ENCODE data around the gene NEK8.
A peak's percentile ranks its signal among the peaks of the same experiment; 100 is the strongest.
"Not testable (repeated sequence)": the region's sequence is repeated elsewhere in the genome, so short reads cannot be mapped to it uniquely, and the experiment has no call there.

Gene NEK8

DNA sequence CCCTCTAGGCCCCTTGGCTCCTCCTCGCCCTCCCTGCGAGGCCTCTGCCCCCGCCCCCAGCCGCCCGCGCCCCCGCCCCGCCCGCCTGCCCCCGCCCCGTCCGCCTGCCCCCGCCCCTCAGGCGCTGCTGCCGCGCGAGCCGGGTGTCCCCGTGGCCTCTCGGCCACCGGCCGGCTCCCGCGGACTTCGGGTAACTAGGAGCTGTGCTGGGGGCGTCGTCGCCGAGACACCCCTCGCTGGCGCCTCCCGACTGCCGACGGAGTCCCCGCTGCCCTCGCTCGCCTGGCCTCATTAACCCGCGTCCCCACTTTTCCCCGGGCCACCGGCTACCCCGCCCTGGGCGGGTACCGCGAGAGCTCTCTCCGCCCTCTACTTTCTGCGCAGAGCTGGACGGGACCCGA is 2.4 kb upstream of the NEK8 start, which contains the start of gene TLCD1:
TSS of gene TLCD1 (minus strand) at position 8 of the 401 bp plus-strand sequence. CDS start 136 bp downstream, outside the sequence.
- peak; percentile 69 for DNase-seq

DNA sequence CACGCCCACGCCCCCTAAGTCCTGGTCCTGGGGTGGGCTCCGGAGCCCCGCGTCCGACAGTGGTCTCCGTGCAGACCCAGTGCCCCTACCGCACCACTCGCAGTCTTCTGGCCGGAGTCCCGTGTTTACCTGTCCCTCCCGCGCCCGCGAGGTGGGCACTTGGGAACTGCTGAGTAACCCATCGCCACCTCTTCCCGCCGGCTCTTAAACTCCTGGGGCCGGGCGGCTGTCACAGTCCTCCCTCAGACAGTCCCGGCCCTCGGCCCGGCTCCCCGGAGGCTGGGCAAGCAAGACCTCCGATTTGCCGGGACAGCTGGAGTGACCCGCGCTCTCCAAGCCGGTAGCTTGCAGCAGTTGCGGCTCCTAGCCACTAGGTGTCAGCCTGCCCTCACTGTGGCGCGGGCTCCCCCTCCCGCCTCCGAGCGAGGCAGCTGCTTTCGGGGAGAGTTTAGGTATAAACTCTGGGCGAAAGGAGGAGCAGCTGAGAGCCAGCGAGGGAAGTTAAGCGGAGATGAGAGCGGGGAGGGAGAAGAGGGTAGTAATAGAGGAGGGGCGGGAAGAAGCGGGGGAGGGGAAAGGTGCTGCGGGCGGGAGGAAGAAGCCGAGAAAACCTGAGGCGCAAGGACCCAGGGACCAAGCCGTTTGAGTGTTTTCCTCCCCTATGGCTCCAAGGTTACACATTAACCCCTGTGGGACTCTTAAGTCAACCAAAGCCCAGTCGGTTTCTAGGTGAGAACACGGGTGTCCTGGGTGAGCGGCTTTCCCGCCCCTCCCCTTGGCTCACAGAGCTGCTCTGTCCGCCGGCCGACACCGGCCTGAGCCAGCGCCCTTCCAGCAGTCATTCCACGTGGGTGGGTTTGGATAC is 1.7 kb upstream of the NEK8 start:
- DNase-seq = peak; percentile 95

DNA sequence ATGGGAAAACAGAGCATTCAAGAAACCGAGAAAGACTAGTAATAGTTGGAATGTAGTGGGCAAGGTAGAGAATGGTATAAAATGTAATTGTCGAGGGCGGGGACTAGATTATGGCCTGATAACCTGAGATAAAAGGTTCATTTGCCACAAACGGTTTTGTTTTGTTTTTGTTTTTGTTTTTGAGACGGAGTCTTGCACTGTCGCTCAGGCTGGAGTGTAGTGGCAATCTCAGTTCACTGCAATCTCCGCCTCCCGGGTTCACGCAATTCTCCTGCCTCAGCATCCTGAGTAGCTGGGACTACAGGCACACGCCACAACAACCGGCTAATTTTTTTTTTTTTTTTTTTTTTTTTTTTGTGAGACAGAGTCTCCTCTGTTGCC is 1.4 kb downstream of the NEK8 start:
- DNase-seq = no peak

DNA sequence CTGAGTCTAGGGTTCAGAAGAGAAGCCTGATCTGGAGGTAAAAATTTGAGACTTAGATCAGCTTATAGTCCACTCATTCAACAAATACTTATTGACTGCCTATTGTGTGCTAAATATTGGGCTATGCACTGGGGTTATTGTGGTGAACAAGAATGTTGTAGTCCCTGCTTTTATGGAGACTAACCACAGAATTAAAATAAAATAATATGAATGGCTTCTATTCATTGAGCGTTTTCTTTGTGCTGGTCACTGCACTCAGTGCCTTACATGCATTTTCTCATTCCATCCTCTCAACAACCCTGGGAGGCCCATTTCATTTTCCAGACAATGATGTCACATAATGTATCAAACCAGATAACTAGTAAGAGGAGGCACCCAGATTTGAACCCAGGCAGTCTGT is 4.8 kb downstream of the NEK8 start:
- DNase-seq = no peak

DNA sequence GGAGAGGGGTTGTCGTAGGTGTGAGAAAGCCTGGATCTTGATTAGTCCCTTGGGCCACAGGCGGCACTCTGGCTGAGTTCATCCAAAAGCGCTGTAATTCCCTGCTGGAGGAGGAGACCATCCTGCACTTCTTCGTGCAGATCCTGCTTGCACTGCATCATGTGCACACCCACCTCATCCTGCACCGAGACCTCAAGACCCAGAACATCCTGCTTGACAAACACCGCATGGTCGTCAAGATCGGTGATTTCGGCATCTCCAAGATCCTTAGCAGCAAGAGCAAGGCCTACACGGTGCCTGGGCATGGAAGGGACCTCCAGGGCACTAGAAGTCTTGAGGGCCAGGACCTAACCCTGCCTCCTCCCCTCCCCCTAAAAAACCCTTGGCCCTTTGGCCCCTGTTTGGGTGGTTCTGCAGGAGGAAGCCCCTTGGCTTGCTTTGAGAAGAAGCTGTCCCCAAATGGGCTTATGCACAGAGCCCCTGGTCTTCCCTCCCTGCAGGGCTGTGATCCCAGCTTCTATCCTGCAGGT is 6.2 kb downstream of the NEK8 start:
- no peak for DNase-seq

DNA sequence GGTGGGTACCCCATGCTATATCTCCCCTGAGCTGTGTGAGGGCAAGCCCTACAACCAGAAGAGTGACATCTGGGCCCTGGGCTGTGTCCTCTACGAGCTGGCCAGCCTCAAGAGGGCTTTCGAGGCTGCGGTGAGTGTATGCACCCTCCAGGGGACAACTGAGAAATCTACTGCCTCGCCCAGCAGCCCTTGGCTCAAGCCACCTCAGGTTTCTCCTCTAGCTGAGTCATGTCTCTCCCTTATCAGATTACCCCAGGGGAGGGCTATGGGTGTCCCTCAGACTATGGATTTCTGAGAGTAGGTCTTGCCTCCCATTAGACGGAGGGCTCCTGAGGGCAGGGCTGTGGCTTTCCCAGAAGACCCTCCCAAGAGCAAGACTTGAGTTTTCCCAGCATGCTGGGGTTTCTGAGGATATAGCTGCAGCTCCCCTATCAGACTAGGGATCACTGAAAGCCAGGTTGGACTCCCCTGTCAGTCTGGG is 6.7 kb downstream of the NEK8 start:
- DNase-seq = no peak

DNA sequence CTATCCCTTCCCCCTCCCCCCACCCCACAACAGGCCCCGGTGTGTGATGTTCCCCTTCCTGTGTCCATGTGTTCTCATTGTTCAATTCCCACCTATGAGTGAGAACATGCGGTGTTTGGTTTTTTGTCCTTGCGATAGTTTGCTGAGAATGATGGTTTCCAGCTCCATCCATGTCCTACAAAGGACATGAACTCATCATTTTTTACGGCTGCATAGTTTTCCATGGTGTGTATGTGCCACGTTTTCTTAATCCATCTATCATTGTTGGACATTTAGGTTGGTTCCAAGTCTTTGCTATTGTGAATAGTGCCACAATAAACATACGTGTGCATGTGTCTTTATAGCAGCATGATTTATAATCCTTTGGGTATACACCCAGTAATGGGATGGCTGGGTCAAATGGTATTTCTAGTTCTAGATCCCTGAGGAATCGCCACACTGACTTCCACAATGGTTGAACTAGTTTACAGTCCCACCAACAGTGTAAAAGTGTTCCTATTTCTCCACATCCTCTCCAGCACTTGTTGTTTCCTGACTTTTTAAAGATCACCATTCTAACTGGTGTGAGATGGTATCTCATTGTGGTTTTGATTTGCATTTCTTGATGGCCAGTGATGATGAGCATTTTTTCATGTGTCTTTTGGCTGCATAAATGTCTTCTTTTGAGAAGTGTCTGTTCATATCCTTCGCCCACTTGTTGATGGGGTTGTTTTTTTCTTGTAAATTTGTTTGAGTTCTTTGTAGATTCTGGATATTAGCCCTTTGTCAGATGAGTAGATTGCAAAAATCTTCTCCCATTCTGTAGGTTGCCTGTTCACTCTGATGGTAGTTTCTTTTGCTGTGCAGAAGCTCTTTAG is 7.6 kb downstream of the NEK8 start:
- not testable (repeated sequence) for DNase-seq

DNA sequence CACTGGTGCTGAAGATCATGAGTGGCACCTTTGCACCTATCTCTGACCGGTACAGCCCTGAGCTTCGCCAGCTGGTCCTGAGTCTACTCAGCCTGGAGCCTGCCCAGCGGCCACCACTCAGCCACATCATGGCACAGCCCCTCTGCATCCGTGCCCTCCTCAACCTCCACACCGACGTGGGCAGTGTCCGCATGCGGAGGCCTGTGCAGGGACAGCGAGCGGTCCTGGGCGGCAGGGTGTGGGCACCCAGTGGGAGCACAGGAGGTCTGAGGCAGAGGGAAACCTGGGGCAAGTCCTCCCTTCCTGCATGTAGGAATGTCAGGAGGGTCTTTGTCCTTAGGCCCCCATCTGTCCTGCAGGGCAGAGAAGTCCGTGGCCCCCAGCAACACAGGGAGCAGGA is 8.7 kb downstream of the NEK8 start:
- DNase-seq = no peak

DNA sequence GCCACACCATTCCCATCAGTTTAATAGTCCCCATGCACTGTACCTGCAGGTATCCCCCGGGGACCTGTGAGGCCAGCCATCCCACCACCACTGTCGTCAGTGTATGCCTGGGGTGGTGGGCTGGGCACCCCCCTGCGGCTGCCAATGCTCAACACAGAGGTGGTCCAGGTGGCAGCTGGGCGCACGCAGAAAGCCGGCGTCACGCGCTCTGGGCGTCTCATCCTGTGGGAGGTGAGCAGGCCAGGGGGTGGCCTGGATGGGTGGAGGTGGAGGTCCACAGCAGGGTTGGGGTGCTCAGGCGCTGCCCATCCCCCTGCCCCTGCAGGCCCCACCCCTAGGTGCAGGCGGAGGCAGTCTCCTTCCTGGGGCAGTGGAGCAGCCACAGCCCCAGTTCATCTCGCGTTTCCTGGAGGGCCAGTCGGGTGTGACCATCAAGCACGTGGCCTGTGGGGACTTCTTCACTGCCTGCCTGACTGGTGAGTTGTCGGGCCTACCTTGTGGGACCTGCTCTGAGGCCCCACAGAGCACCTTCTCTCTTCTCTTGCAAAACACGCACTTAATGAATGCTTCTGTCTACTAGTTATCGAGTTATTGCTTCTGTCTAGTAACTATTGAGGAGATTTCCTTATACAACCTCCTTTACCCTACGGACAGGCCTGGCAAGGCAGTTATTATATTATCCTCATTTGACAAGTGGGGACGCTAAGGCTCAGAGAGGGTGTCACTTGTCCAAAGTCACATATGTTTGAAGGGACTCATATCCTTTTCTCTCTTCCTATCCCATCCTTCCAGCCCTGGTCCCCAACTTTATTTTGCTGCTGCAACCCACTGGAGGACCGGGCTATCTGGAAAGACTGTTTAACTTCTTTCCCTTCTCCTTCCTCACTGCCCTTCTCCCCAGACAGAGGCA is 9.4 kb downstream of the NEK8 start:
- no peak for DNase-seq

DNA sequence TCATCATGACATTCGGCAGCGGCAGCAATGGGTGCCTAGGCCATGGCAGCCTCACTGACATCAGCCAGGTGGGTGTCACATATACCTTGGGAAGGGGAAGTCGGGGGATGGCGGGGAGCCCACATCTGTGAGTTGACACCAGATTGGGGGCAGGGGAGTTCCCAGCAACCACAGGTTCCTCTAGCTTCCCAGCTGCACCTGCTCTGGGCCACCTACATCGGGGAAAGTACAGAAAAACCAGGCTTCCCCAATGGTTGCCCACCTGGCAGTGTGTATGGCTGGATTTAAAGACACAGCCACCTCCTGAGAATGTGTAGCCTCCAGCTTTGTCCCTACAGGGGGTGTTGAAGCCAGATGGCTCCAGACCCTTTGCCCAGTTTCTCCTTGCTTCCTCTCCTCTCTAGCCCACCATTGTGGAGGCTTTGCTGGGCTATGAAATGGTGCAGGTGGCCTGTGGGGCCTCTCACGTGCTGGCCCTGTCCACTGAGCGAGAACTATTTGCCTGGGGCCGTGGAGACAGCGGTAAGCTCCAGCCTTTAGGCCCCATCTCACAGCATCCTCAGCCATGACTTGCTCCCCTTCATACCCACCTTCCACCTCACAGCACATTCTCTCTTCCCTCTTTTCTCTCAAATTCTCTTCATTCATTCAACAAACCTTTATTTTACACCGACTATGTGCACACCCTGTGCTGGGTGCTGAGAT is 10.2 kb downstream of the NEK8 start:
- no peak for DNase-seq

DNA sequence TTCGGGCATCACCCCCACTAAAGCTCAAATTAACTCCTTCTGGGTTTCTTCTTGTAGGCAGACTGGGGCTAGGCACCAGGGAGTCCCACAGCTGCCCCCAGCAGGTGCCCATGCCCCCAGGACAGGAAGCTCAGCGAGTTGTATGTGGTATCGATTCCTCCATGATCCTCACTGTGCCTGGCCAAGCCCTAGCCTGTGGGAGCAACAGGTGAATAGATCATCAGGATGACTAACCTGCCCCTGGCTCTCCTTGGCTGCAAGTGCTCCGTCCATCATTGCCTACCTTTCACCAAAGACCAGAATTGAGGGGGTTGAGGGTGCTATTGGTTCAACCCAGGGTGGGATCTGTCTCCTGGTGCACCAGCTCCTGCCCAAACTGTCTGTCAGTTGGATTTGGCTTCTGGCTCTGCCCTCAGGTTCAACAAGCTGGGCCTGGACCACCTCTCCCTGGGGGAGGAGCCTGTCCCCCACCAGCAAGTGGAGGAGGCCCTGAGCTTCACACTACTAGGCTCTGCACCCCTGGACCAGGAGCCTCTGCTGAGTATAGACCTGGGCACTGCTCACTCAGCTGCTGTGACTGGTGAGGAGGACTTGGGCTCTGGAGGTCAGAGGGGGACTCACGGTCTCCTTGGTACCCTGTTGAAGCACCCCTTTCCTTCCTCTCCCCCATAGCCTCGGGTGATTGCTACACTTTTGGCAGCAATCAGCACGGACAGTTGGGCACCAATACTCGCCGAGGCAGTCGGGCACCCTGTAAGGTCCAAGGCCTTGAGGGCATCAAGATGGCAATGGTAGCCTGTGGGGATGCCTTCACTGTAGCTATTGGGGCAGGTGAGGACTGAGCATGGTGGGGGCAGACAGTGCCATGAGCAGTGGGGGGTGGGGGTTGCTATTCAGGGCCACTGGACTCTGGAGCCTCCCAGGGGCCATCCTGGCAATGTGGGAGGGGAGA is 12.1 kb downstream of the NEK8 start:
- DNase-seq = no peak

DNA sequence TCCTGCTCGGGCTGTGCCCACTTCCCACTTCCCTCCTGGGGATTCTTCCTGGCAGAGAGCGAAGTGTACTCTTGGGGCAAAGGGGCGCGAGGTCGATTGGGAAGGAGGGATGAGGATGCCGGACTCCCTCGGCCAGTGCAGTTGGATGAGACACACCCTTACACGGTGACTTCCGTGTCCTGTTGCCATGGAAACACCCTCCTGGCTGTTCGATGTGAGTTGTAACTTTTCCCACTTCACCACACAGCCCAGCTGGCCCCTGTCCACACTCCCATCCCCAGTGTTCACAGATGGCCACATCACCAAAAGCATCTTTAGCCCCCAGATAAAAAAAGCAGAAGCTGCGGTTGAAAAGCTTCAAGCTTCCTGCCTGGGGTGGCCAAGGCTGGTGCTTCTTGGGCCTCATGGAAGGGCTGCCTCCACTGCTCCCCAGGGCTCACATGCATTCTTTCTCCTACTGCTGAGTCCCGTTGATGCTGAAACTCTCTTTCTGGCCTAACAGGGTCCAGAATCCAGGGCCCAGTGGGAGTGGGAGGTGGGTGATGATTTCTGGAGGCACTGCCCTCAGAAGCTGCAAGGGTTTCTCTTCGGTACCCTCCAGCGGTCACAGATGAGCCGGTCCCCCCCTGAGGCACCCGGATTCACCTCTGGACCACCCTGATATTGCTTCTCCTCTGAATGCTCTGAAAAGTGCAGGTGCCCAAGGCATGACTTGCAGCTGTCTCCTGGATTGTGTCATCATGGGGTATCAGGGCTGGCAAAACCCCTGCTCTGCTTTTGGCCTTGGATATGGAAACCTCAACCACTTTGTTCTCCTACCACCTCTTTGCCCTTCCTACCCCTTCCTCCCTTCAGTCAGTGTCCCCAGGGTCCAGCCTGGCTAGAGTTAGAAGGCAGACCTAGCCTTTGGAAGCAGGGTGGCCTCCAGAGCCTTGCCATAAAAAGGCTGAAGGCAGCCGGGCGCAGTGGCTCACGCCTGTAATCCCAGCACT is 13.1 kb downstream of the NEK8 start:
- peak; percentile 63 for DNase-seq

DNA sequence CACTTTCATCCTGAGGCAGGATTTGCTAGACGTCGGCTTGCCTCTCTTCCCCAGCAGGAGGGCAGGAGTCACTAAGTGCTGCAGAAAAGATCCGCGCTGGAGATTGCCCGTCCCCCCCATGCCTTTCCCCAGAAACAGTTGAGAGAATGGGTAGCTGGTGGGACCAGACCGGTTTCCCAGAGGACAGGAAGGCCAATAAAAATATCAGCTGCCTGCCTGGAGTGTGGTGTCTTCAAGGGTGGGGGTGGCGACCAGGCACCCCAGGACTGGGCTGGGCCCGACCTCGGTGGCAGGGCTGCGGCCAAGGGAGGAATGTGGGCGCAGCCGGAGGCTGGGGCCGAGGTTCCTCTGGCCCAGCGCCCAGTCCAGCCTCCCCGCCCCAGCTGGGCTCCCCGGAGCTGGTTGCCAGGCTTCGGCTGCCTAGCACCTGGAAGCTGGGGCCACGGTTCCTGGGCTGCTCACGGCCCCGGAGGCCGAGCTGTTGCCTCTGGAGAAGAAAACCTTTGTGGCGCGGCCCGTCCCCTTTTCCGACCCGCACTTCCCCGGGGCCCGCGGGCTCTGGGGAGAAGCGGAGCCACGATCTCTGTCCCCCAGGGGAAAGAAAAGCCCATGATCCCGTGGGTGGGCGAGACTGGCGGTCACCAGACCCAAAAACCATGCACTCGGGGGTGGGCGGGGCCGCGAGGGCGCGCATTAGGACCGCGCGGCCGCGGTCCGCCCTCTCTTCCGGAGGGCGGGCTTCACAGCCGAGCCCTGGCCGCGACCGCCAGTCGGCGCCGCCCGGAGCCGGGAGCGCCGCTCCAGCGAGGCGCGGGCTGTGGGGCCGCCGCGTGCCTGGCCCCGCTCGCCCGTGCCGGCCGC is 14.9 kb downstream of the NEK8 start, which contains the start of gene TRAF4:
TSS of gene TRAF4 (plus strand) at position 769 of the 861 bp plus-strand sequence. CDS start 102 bp downstream, outside the sequence.
- DNase-seq = peak; percentile 88

DNA sequence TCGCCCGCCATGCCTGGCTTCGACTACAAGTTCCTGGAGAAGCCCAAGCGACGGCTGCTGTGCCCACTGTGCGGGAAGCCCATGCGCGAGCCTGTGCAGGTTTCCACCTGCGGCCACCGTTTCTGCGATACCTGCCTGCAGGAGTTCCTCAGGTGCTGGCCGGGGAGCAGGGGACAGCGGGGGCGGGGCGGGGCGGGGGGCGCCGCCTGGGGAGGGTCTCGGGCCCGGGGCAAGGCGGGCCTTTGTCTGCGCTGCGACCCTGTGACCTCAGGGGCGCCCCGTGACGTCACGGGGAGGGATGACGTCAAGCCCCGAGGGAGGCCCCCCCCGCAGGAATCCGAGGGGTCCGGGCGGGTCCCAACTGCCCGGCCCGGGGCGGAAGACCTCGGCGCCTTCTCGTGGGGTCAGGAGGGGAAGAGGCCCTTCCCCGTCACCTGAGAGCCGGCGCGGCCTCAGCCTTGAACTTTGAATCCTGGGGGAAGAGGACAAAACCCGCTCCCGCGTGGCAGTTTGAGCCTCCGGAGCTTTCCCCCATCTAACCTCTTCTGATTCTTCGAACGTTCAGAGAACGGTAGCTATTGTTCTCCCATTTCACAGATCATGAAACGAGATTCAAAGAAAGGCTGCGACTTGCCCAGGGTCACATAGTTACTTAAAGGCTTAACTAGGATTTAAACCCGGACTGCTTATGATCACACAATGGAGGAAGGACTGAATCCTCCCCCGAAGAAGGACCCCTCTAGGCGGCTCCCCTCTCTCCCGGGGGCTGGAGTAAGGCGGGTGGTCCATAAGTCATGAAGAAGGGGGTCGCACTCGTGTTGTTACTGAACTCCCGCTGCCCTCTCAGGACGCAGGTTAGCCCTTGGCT is 15.8 kb downstream of the NEK8 start:
- peak; percentile 37 for DNase-seq

DNA sequence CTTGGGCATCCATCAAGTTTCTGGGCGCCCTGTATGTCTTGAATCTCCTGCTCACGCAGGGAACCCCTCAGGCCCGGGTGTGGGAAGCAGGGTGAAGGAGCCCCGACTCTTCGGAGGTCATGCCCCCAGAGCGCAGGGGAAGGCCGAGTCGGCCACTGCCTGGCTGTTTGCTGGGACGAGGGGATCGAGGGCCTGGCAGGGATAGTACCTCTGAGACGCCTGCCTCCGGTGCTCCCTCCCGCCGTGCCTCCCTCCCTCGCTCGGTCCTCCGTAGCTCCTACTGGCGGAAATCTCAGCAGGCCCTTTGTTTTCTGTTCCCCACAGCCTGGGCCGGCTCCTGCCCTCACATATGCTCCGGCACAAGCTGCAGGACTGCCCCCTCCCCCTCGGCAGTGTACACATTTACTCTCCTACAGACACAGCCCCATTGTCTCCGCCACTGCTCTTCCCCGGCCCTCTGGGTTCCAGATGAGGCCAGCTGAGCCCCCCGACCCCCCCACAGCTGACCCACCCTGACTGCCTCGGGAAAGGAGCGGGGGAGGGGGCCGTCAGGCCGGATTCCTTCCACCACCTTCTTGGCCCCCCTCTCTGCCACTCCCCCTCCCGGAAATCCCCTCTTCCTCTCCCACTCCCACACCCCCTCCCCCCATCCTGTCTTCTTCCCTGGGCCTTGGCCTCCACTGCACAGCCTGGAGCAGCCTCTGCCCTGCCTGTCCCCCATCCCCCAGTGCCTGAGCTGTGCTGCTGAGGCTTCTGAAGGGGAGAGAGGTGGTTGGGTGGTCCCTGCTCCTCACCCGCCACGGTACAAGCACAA is 16.6 kb downstream of the NEK8 start:
- DNase-seq = peak; percentile 32

DNA sequence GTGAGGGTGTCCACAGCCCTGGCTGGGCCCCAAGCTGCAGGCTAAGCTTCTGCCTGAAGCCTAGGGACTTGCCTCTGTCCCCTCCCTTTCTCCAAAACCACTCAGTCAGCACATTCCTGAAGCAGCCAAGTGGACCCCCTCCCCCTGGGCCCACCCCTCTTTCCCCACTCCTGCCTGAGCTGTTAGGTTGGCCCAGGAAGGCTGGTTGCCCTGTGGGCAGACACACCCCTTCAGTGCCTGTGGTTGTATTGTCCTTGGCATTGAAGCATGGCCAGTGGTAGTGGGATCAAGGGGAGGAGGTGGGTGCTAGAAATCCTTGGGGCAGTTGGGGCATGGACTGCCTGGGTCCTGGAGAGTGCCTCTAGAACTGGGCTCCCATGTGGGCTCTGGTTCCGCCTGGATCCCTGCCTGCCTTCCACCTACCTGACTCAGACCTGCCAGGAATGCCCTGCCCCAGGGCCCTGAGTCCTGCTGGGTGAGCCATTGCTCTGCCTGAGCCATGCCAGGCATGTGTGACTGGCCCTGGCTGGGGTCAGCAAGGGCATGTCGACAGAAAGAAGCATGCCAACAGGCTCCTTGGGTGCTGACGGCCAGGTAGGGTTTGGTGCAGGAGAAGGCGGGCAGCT is 17.3 kb downstream of the NEK8 start:
- no peak for DNase-seq
